Gastroesophageal sphincter (tissue), 3 donors: ENCODE measurements around the gene DPM3.

Experiments
- CTCF ChIP-seq, 4 experiments: fragments of 200-600 bp in 2 of 4; fragments of 450-650 bp in 2 of 4; sonication (generic) in 1 of 4; IDR thresholded peaks; one replicate each; pipeline ENCODE4 v1.5.1; 2017 to 2019; ENCODE audit warnings: antibody characterized with exemption in 4 of 4, mild to moderate bottlenecking in 2 of 4, moderate library complexity in 2 of 4
- EP300 ChIP-seq: sonication (generic); formaldehyde crosslinking; IDR thresholded peaks from one replicate; pipeline ENCODE4 v1.6.1; 2017; ENCODE audit warnings: antibody characterized with exemption, mild to moderate bottlenecking
- POLR2A ChIP-seq, 2 donors: fragments of 450-650 bp; IDR thresholded peaks; one replicate each; pipeline ENCODE4 v1.6.1; 2017; ENCODE audit warnings: antibody characterized with exemption in 2 of 2, mild to moderate bottlenecking in 2 of 2, moderate library complexity in 1 of 2

GRCh38 chr1:155135415-155136028 is 4.8 kb downstream of the DPM3 start, which contains the start of gene SLC50A1:
- peak in 3 of 4 experiments; percentile 42 to 79 (median 76) for TF ChIP-seq CTCF (IDR thresholded peaks at IDR 0.05)
- TF ChIP-seq EP300: no peak
- TF ChIP-seq POLR2A (IDR thresholded peaks at IDR 0.05): peak; percentile 75 to 82
